GM23338 (cell line): ENCODE measurements around the gene SLC8A1.
A peak's percentile ranks its signal among the peaks of the same experiment; 100 is the strongest.

Experiments
- EZH2 ChIP-seq: fragments of 200-600 bp; sonication (generic); IDR thresholded peaks from one replicate; pipeline ENCODE4 v1.8.0; 2017; ENCODE audit warnings: antibody characterized with exemption, mild to moderate bottlenecking, low read depth; ENCODE audit not compliant: unreplicated experiment
- JUNB ChIP-seq: IDR thresholded peaks from one replicate; pipeline ENCODE4 v1.6.1; 2016; ENCODE audit warnings: antibody characterized with exemption; ENCODE audit not compliant: unreplicated experiment
- NANOG ChIP-seq: IDR thresholded peaks from 2 replicates; pipeline ENCODE4 v1.6.1; 2016; ENCODE audit warnings: antibody characterized with exemption, borderline replicate concordance
- TF ChIP-seq, protein P1 (sequence below), 2 experiments: fragments of 200-600 bp in 1 of 2; sonication (generic) in 1 of 2; conservative IDR thresholded peaks; 2 replicates each; pipeline versions ENCODE4 v1.5.1 to v1.6.1; 2016 to 2017; ENCODE audit warnings: antibody characterized with exemption in 2 of 2, low read depth in 2 of 2, mild to moderate bottlenecking in 2 of 2, moderate library complexity in 1 of 2
- TF ChIP-seq, protein P2 (sequence below): IDR thresholded peaks from 2 replicates; pipeline ENCODE4 v1.6.1; 2016; ENCODE audit warnings: antibody characterized with exemption
- TF ChIP-seq, protein P3 (sequence below): fragments of 250-450 bp; sonication (Bioruptor Pico); IDR thresholded peaks from 2 replicates; pipeline ENCODE4 v1.5.0; 2020; ENCODE audit warnings: mild to moderate bottlenecking, moderate library complexity
- TF ChIP-seq, protein P4 (sequence below): IDR thresholded peaks from one replicate; pipeline ENCODE4 v1.6.1; 2018; ENCODE audit warnings: antibody characterized with exemption; ENCODE audit not compliant: unreplicated experiment

DNA sequence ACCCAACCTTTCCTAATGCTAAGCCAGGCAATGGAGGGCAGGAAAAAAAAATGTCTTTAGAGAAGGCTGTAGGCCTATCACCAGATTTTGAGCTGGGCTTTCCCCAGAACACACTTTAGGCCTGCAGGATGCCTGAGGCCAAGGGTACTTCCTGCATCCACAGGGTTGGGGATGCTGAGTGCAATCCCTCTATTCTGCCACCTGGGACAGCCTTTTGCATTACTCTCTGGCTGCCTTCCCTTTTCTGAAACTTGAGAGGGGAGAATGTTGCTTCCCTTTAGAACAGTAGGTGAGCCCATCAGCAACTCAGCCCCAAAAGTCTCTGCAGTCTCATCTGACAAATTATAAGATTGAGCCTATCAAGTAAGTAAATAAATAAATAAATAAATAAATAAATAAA is 195.2 kb downstream of the SLC8A1 start:
- TF ChIP-seq EZH2, result no peak
- TF ChIP-seq, protein P1, sequence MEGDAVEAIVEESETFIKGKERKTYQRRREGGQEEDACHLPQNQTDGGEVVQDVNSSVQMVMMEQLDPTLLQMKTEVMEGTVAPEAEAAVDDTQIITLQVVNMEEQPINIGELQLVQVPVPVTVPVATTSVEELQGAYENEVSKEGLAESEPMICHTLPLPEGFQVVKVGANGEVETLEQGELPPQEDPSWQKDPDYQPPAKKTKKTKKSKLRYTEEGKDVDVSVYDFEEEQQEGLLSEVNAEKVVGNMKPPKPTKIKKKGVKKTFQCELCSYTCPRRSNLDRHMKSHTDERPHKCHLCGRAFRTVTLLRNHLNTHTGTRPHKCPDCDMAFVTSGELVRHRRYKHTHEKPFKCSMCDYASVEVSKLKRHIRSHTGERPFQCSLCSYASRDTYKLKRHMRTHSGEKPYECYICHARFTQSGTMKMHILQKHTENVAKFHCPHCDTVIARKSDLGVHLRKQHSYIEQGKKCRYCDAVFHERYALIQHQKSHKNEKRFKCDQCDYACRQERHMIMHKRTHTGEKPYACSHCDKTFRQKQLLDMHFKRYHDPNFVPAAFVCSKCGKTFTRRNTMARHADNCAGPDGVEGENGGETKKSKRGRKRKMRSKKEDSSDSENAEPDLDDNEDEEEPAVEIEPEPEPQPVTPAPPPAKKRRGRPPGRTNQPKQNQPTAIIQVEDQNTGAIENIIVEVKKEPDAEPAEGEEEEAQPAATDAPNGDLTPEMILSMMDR (conservative IDR thresholded peaks at IDR 0.05; ENCODE audit: low read depth in 2 of 2), result peak; percentile 43 to 48
- TF ChIP-seq, protein P2, sequence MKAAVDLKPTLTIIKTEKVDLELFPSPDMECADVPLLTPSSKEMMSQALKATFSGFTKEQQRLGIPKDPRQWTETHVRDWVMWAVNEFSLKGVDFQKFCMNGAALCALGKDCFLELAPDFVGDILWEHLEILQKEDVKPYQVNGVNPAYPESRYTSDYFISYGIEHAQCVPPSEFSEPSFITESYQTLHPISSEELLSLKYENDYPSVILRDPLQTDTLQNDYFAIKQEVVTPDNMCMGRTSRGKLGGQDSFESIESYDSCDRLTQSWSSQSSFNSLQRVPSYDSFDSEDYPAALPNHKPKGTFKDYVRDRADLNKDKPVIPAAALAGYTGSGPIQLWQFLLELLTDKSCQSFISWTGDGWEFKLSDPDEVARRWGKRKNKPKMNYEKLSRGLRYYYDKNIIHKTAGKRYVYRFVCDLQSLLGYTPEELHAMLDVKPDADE, result no peak
- TF ChIP-seq, protein P3, sequence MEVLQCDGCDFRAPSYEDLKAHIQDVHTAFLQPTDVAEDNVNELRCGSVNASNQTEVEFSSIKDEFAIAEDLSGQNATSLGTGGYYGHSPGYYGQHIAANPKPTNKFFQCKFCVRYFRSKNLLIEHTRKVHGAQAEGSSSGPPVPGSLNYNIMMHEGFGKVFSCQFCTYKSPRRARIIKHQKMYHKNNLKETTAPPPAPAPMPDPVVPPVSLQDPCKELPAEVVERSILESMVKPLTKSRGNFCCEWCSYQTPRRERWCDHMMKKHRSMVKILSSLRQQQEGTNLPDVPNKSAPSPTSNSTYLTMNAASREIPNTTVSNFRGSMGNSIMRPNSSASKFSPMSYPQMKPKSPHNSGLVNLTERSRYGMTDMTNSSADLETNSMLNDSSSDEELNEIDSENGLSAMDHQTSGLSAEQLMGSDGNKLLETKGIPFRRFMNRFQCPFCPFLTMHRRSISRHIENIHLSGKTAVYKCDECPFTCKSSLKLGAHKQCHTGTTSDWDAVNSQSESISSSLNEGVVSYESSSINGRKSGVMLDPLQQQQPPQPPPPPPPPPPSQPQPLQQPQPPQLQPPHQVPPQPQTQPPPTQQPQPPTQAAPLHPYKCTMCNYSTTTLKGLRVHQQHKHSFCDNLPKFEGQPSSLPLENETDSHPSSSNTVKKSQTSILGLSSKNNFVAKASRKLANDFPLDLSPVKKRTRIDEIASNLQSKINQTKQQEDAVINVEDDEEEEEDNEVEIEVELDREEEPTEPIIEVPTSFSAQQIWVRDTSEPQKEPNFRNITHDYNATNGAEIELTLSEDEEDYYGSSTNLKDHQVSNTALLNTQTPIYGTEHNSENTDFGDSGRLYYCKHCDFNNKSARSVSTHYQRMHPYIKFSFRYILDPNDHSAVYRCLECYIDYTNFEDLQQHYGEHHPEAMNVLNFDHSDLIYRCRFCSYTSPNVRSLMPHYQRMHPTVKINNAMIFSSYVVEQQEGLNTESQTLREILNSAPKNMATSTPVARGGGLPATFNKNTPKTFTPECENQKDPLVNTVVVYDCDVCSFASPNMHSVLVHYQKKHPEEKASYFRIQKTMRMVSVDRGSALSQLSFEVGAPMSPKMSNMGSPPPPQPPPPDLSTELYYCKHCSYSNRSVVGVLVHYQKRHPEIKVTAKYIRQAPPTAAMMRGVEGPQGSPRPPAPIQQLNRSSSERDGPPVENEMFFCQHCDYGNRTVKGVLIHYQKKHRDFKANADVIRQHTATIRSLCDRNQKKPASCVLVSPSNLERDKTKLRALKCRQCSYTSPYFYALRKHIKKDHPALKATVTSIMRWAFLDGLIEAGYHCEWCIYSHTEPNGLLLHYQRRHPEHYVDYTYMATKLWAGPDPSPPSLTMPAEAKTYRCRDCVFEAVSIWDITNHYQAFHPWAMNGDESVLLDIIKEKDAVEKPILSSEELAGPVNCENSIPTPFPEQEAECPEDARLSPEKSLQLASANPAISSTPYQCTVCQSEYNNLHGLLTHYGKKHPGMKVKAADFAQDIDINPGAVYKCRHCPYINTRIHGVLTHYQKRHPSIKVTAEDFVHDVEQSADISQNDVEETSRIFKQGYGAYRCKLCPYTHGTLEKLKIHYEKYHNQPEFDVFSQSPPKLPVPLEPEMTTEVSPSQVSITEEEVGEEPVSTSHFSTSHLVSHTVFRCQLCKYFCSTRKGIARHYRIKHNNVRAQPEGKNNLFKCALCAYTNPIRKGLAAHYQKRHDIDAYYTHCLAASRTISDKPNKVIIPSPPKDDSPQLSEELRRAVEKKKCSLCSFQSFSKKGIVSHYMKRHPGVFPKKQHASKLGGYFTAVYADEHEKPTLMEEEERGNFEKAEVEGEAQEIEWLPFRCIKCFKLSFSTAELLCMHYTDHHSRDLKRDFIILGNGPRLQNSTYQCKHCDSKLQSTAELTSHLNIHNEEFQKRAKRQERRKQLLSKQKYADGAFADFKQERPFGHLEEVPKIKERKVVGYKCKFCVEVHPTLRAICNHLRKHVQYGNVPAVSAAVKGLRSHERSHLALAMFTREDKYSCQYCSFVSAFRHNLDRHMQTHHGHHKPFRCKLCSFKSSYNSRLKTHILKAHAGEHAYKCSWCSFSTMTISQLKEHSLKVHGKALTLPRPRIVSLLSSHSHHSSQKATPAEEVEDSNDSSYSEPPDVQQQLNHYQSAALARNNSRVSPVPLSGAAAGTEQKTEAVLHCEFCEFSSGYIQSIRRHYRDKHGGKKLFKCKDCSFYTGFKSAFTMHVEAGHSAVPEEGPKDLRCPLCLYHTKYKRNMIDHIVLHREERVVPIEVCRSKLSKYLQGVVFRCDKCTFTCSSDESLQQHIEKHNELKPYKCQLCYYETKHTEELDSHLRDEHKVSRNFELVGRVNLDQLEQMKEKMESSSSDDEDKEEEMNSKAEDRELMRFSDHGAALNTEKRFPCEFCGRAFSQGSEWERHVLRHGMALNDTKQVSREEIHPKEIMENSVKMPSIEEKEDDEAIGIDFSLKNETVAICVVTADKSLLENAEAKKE, result no peak
- no peak for TF ChIP-seq JUNB
- TF ChIP-seq, protein P4, sequence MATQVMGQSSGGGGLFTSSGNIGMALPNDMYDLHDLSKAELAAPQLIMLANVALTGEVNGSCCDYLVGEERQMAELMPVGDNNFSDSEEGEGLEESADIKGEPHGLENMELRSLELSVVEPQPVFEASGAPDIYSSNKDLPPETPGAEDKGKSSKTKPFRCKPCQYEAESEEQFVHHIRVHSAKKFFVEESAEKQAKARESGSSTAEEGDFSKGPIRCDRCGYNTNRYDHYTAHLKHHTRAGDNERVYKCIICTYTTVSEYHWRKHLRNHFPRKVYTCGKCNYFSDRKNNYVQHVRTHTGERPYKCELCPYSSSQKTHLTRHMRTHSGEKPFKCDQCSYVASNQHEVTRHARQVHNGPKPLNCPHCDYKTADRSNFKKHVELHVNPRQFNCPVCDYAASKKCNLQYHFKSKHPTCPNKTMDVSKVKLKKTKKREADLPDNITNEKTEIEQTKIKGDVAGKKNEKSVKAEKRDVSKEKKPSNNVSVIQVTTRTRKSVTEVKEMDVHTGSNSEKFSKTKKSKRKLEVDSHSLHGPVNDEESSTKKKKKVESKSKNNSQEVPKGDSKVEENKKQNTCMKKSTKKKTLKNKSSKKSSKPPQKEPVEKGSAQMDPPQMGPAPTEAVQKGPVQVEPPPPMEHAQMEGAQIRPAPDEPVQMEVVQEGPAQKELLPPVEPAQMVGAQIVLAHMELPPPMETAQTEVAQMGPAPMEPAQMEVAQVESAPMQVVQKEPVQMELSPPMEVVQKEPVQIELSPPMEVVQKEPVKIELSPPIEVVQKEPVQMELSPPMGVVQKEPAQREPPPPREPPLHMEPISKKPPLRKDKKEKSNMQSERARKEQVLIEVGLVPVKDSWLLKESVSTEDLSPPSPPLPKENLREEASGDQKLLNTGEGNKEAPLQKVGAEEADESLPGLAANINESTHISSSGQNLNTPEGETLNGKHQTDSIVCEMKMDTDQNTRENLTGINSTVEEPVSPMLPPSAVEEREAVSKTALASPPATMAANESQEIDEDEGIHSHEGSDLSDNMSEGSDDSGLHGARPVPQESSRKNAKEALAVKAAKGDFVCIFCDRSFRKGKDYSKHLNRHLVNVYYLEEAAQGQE, result no peak
- TF ChIP-seq NANOG, result no peak
